Measurements from ENCODE around the gene SKOR2.
"Not testable (repeated sequence)": the region's sequence is repeated elsewhere in the genome, so short reads cannot be mapped to it uniquely, and the experiment has no call there.

The SKOR2 gene

GRCh38 chr18:47254341-47254939 lies 3.0 kb upstream of the SKOR2 start:
- no peak for DNase-seq (ENCODE audit: low spot score)

- no peak for DNase-seq (ENCODE audit: low spot score)
These were observed 1.7 kb upstream of the SKOR2 start for GRCh38 chr18:47253101-47253654.

- no peak for DNase-seq (ENCODE audit: low spot score)
These were observed 941 bp downstream of the SKOR2 start for GRCh38 chr18:47250391-47251046.

- DNase-seq (ENCODE audit: low spot score): no peak
These were observed 2.0 kb downstream of the SKOR2 start for GRCh38 chr18:47249314-47249981.

GRCh38 chr18:47248604-47249313 lies 2.7 kb downstream of the SKOR2 start:
- DNase-seq (ENCODE audit: low spot score): no peak

- DNase-seq (ENCODE audit: low spot score): no peak
These were observed 3.3 kb downstream of the SKOR2 start for GRCh38 chr18:47248115-47248603.

- DNase-seq (ENCODE audit: low spot score): peak; percentile 35
These were observed 3.9 kb downstream of the SKOR2 start for GRCh38 chr18:47247416-47248114.

GRCh38 chr18:47247036-47247415 lies 4.4 kb downstream of the SKOR2 start:
- DNase-seq (ENCODE audit: low spot score): no peak

- no peak for DNase-seq (ENCODE audit: low spot score)
These were observed 5.2 kb downstream of the SKOR2 start for GRCh38 chr18:47246027-47246971.

GRCh38 chr18:47244086-47244485 lies 7.4 kb downstream of the SKOR2 start:
- DNase-seq (ENCODE audit: low spot score): no peak

- no peak for DNase-seq (ENCODE audit: low spot score)
These were observed 16.4 kb downstream of the SKOR2 start for GRCh38 chr18:47235096-47235495.

GRCh38 chr18:47226660-47227059 lies 24.8 kb downstream of the SKOR2 start:
- DNase-seq (ENCODE audit: low spot score): no peak

- DNase-seq (ENCODE audit: low spot score): peak; percentile 9
These were observed 35.8 kb downstream of the SKOR2 start for GRCh38 chr18:47215554-47216138.

- DNase-seq (ENCODE audit: low spot score): no peak
These were observed 42.3 kb downstream of the SKOR2 start for GRCh38 chr18:47209171-47209570.

- DNase-seq (ENCODE audit: low spot score): no peak
These were observed 44.4 kb downstream of the SKOR2 start for GRCh38 chr18:47206945-47207637.

- peak; percentile 19 for DNase-seq (ENCODE audit: low spot score)
These were observed 46.4 kb downstream of the SKOR2 start for GRCh38 chr18:47204908-47205522.

- no peak for DNase-seq (ENCODE audit: low spot score)
These were observed 47.6 kb downstream of the SKOR2 start for GRCh38 chr18:47203626-47204464.

- DNase-seq (ENCODE audit: low spot score): not testable (repeated sequence)
These were observed 55.5 kb downstream of the SKOR2 start for GRCh38 chr18:47195961-47196360.

Data from germinal center (tissue), 1 donor.